Astrocyte of the cerebellum (primary cell): Measurements from ENCODE around the gene ROPN1L.
"Not testable (repeated sequence)": the region's sequence is repeated elsewhere in the genome, so short reads cannot be mapped to it uniquely, and the experiment has no call there.

Source experiments
- DNase-seq: peaks from one replicate; pipeline ENCODE4 v3.0.0-alpha.2; 2011; ENCODE audit warnings: low read depth
- H3K4me3 ChIP-seq: 2 replicates; pipeline ENCODE4 v1.5.1; 2011; ENCODE audit warnings: mild to moderate bottlenecking, low read depth, low read length, moderate library complexity
- in situ Hi-C: cut with HindIII; loops from 2 replicates; pipeline ENCODE4 v1.10.0; 2017; ENCODE audit warnings: low sequenced_read_pairs
- TF ChIP-seq, protein P1 (sequence below): IDR thresholded peaks from 2 replicates; pipeline ENCODE4 v1.5.1; 2012; ENCODE audit warnings: low read length, low read depth, moderate library complexity, mild to moderate bottlenecking; ENCODE audit errors: missing control alignments

Gene ROPN1L

DNA sequence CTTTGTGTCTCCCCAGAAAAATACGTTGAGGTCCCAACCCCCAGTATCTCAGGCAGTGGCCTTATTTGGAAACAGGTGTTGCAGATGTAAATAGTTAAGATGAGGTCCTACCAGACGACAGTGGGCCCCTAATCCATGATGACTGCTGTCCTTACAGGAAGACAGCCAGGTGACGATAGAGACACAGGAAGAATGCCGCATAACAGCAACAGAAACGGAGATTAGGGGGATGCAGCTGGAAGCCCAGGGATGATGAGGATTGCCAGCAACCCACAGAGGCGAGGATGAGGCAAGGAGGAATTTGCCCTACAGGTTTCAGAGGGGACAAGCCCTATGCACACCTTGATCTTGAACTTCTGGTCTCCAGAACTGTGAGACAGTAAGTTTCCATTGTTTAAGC lies 46.5 kb downstream of the ROPN1L start:
- no peak for DNase-seq
- in situ Hi-C loops: no loop called here
- TF ChIP-seq, protein P1, sequence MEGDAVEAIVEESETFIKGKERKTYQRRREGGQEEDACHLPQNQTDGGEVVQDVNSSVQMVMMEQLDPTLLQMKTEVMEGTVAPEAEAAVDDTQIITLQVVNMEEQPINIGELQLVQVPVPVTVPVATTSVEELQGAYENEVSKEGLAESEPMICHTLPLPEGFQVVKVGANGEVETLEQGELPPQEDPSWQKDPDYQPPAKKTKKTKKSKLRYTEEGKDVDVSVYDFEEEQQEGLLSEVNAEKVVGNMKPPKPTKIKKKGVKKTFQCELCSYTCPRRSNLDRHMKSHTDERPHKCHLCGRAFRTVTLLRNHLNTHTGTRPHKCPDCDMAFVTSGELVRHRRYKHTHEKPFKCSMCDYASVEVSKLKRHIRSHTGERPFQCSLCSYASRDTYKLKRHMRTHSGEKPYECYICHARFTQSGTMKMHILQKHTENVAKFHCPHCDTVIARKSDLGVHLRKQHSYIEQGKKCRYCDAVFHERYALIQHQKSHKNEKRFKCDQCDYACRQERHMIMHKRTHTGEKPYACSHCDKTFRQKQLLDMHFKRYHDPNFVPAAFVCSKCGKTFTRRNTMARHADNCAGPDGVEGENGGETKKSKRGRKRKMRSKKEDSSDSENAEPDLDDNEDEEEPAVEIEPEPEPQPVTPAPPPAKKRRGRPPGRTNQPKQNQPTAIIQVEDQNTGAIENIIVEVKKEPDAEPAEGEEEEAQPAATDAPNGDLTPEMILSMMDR: no peak
- no peak overlapping the region for H3K4me3 ChIP-seq

DNA sequence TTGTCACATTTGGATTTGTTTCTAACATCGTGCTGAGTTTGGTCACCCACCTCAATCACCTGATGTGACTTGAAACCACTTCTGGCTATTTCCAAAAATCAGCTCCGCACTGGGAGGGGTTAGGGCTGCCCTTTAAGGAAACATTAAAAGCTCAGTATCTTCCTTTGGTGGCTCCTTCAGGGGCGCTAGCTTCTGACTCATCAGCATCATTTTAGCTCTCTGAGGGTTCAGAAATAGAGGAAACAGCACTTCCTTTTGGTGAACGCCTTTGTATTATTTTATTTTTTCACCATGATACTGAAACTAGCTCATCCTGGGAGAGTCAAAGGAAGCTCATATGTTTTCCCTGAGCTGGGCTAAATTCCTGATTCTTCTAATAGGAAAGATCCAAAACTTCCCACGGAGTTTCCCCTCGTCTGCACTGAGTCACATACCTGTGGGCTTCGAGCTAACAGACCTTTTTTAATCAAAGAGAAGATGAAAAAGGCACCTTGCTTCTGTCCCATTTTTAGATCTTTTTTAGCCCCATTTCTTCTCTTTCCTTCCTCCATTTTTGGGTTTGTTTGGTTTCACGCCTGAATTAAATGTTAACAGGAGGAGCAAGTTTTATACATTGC lies 48.2 kb downstream of the ROPN1L start:
- no peak overlapping the region for H3K4me3 ChIP-seq
- TF ChIP-seq, protein P1: no peak
- DNase-seq: no peak
- in situ Hi-C loops: no loop called here

GRCh38 chr5:10490927-10491672 lies 49.4 kb downstream of the ROPN1L start:
- no peak for DNase-seq
- in situ Hi-C loops: no loop called here
- TF ChIP-seq, protein P1: no peak
- H3K4me3 ChIP-seq: no peak overlapping the region

- no peak for DNase-seq
- H3K4me3 ChIP-seq: no peak overlapping the region
- TF ChIP-seq, protein P1: no peak
- in situ Hi-C loops: no loop called here
Observed at GRCh38 chr5:10491673-10492026, 50.0 kb downstream of the ROPN1L start.

GRCh38 chr5:10493884-10494283 lies 52.2 kb downstream of the ROPN1L start:
- DNase-seq: no peak
- TF ChIP-seq, protein P1: no peak
- in situ Hi-C loops: no loop called here
- H3K4me3 ChIP-seq: no peak overlapping the region

- H3K4me3 ChIP-seq, DNase-seq, in situ Hi-C loops: not testable (repeated sequence)
Observed at GRCh38 chr5:10494497-10494896, 52.8 kb downstream of the ROPN1L start.

DNA sequence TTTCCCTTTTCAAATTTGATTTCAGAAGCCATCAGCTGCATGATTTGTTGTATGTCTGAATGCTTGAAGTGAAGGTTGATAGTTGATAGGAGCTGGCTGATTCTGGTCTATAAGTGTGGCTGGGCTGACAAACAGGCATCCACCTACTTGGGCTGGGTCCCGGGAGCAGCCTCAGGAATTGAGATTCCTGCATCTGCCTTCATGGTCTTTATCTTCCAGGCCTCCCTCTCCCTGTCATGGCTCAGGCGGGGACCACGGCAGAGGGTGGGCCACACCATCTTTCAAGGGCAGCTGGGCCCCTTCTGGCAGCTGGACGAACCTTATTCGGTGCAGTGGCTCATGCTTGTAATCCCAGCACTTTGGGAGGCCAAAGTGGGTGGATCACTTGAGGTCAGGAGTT lies 55.9 kb downstream of the ROPN1L start:
- in situ Hi-C loops: no loop called here
- TF ChIP-seq, protein P1: no peak
- no peak overlapping the region for H3K4me3 ChIP-seq
- no peak for DNase-seq
